HEK293 (cell line): Measurements from ENCODE around the gene ADAMTS10.

Experiments used
- CTCF ChIA-PET: fragments of 350-600 bp; formaldehyde crosslinking; extraction: SDS; loops from one replicate; lab custom pipeline; 2021; ENCODE audit warnings: antibody characterized with exemption; lab: Yijun Ruan, JAX
- POLR2A ChIA-PET: fragments of 300-600 bp; formaldehyde crosslinking; extraction: SDS; loops from one replicate; lab custom pipeline; 2020; ENCODE audit warnings: antibody characterized with exemption, inconsistent platforms; lab: Yijun Ruan, JAX
- H3K27ac ChIP-seq: fragments of 200-500 bp; sonication (Bioruptor generic); 2 replicates; pipeline ENCODE4 v1.5.1; 2014; ENCODE audit warnings: low read depth, low read length, control low read depth, inconsistent platforms; ENCODE audit errors: extremely low read depth
- H3K36me3 ChIP-seq, 2 experiments: fragments of 200-500 bp in 1 of 2; sonication (Bioruptor generic) in 1 of 2; 1 replicate in 1 of 2; 2 replicates in 1 of 2; pipeline ENCODE4 v1.5.1; 2014 to 2017; ENCODE audit warnings: inconsistent platforms in 2 of 2, low read length in 2 of 2; ENCODE audit not compliant: control insufficient read depth in 2 of 2, insufficient read depth in 1 of 2
- H3K4me1 ChIP-seq: fragments of 200-500 bp; sonication (Bioruptor generic); 2 replicates; pipeline ENCODE4 v1.5.1; 2014; ENCODE audit warnings: mild to moderate bottlenecking, low read length, inconsistent platforms; ENCODE audit not compliant: control insufficient read depth, insufficient read depth
- H3K4me3 ChIP-seq: 2 replicates; pipeline ENCODE4 v1.5.1; 2011; ENCODE audit warnings: low read depth, mild to moderate bottlenecking, control low read depth, low read length, moderate library complexity
- H3K9me3 ChIP-seq: fragments of 200-500 bp; sonication (Bioruptor generic); 2 replicates; pipeline ENCODE4 v1.5.1; 2014; ENCODE audit warnings: low read depth, low read length, inconsistent platforms; ENCODE audit not compliant: control insufficient read depth, insufficient read depth
- BCL11B ChIP-seq: fragments of 450-650 bp; formaldehyde crosslinking; IDR thresholded peaks from 2 replicates; pipeline ENCODE4 v1.5.1; 2016; ENCODE audit warnings: low read depth, missing biosample characterization, missing genetic modification characterization
- PRDM6 ChIP-seq: fragments of 450-650 bp; formaldehyde crosslinking; IDR thresholded peaks from 2 replicates; pipeline ENCODE4 v1.5.1; 2017; ENCODE audit warnings: missing biosample characterization, missing genetic modification characterization
- ZBTB48 ChIP-seq: fragments of 450-650 bp; formaldehyde crosslinking; IDR thresholded peaks from 2 replicates; pipeline ENCODE4 v1.5.1; 2016; ENCODE audit warnings: missing biosample characterization, missing genetic modification characterization
- ZNF114 ChIP-seq: fragments of 450-650 bp; formaldehyde crosslinking; IDR thresholded peaks from 2 replicates; pipeline ENCODE4 v1.5.0; 2017; ENCODE audit warnings: missing biosample characterization, missing genetic modification characterization
- ZNF121 ChIP-seq: fragments of 450-650 bp; formaldehyde crosslinking; IDR thresholded peaks from 2 replicates; pipeline ENCODE4 v1.5.1; 2016; ENCODE audit warnings: missing biosample characterization, missing genetic modification characterization
- ZNF138 ChIP-seq: fragments of 450-650 bp; formaldehyde crosslinking; IDR thresholded peaks from 2 replicates; pipeline ENCODE4 v1.5.1; 2016; ENCODE audit warnings: missing biosample characterization, missing genetic modification characterization, borderline replicate concordance
- ZNF155 ChIP-seq: fragments of 450-650 bp; formaldehyde crosslinking; IDR thresholded peaks from 2 replicates; pipeline ENCODE4 v1.5.1; 2016; ENCODE audit warnings: missing biosample characterization, missing genetic modification characterization
- ZNF157 ChIP-seq: fragments of 450-650 bp; formaldehyde crosslinking; IDR thresholded peaks from 2 replicates; pipeline ENCODE4 v1.5.1; 2016; ENCODE audit warnings: missing biosample characterization, missing genetic modification characterization
- ZNF169 ChIP-seq: fragments of 450-650 bp; formaldehyde crosslinking; IDR thresholded peaks from 2 replicates; pipeline ENCODE4 v1.5.1; 2016; ENCODE audit warnings: missing biosample characterization, missing genetic modification characterization
- ZNF211 ChIP-seq: fragments of 450-650 bp; formaldehyde crosslinking; IDR thresholded peaks from 2 replicates; pipeline ENCODE4 v1.5.1; 2016; ENCODE audit warnings: low read depth, missing biosample characterization, missing genetic modification characterization
- ZNF248 ChIP-seq: fragments of 450-650 bp; formaldehyde crosslinking; IDR thresholded peaks from 2 replicates; pipeline ENCODE4 v1.5.1; 2017; ENCODE audit warnings: missing biosample characterization, missing genetic modification characterization
- ZNF311 ChIP-seq: fragments of 450-650 bp; formaldehyde crosslinking; IDR thresholded peaks from 2 replicates; pipeline ENCODE4 v1.5.1; 2017; ENCODE audit warnings: missing biosample characterization, missing genetic modification characterization, borderline replicate concordance
- ZNF362 ChIP-seq: fragments of 450-650 bp; formaldehyde crosslinking; IDR thresholded peaks from 2 replicates; pipeline ENCODE4 v1.5.1; 2016; ENCODE audit warnings: missing biosample characterization, missing genetic modification characterization
- ZNF501 ChIP-seq: fragments of 450-650 bp; formaldehyde crosslinking; IDR thresholded peaks from 2 replicates; pipeline ENCODE4 v1.5.1; 2016; ENCODE audit warnings: missing biosample characterization, missing genetic modification characterization
- ZNF560 ChIP-seq: fragments of 450-650 bp; formaldehyde crosslinking; IDR thresholded peaks from 2 replicates; pipeline ENCODE4 v1.5.1; 2017; ENCODE audit warnings: missing biosample characterization, missing genetic modification characterization, borderline replicate concordance
- ZNF585B ChIP-seq: fragments of 450-650 bp; formaldehyde crosslinking; IDR thresholded peaks from 2 replicates; pipeline ENCODE4 v1.5.1; 2016; ENCODE audit warnings: missing biosample characterization, missing genetic modification characterization
- ZNF677 ChIP-seq: fragments of 450-650 bp; IDR thresholded peaks from 2 replicates; pipeline ENCODE4 v1.5.0; 2018; ENCODE audit warnings: missing biosample characterization, mild to moderate bottlenecking, missing genetic modification characterization, moderate library complexity
- ZNF692 ChIP-seq: fragments of 450-650 bp; formaldehyde crosslinking; IDR thresholded peaks from 2 replicates; pipeline ENCODE4 v1.5.1; 2016; ENCODE audit warnings: missing biosample characterization, missing genetic modification characterization
- ZNF707 ChIP-seq: fragments of 450-650 bp; formaldehyde crosslinking; IDR thresholded peaks from 2 replicates; pipeline ENCODE4 v1.5.1; 2016; ENCODE audit warnings: missing biosample characterization, missing genetic modification characterization
- ZNF776 ChIP-seq: fragments of 450-650 bp; formaldehyde crosslinking; IDR thresholded peaks from 2 replicates; pipeline ENCODE4 v1.5.0; 2017; ENCODE audit warnings: missing biosample characterization, missing genetic modification characterization, borderline replicate concordance
- ZNF777 ChIP-seq: fragments of 450-650 bp; formaldehyde crosslinking; IDR thresholded peaks from 2 replicates; pipeline ENCODE4 v1.5.1; 2017; ENCODE audit warnings: missing biosample characterization, missing genetic modification characterization, borderline replicate concordance
- TF ChIP-seq, protein P1 (sequence below): fragments of 450-650 bp; formaldehyde crosslinking; IDR thresholded peaks from 2 replicates; pipeline ENCODE4 v1.5.1; 2016; ENCODE audit warnings: missing biosample characterization, missing genetic modification characterization
- TF ChIP-seq, protein P2 (sequence below): fragments of 450-650 bp; formaldehyde crosslinking; optimal IDR thresholded peaks from 2 replicates; pipeline ENCODE3; 2016; ENCODE audit warnings: missing biosample characterization, mild to moderate bottlenecking, missing genetic modification characterization

Gene ADAMTS10

GRCh38 chr19:8578642-8579265, 31.8 kb downstream of the ADAMTS10 start (continued):
- no peak for TF ChIP-seq ZNF777 (tag by site-specific recombination)
- TF ChIP-seq, protein P1, sequence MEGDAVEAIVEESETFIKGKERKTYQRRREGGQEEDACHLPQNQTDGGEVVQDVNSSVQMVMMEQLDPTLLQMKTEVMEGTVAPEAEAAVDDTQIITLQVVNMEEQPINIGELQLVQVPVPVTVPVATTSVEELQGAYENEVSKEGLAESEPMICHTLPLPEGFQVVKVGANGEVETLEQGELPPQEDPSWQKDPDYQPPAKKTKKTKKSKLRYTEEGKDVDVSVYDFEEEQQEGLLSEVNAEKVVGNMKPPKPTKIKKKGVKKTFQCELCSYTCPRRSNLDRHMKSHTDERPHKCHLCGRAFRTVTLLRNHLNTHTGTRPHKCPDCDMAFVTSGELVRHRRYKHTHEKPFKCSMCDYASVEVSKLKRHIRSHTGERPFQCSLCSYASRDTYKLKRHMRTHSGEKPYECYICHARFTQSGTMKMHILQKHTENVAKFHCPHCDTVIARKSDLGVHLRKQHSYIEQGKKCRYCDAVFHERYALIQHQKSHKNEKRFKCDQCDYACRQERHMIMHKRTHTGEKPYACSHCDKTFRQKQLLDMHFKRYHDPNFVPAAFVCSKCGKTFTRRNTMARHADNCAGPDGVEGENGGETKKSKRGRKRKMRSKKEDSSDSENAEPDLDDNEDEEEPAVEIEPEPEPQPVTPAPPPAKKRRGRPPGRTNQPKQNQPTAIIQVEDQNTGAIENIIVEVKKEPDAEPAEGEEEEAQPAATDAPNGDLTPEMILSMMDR (tag by site-specific recombination) = peak; percentile 50; the same call in 1 of the 2 replicates
- no peak for TF ChIP-seq ZNF501 (tag by site-specific recombination)
- no peak for TF ChIP-seq ZNF585B (tag by site-specific recombination)
- TF ChIP-seq ZNF157 = no peak
- TF ChIP-seq ZNF776 = no peak
- no peak for TF ChIP-seq ZBTB48 (tag by site-specific recombination)
- no peak for TF ChIP-seq ZNF138
- no peak for TF ChIP-seq PRDM6 (tag by site-specific recombination)
- no peak for TF ChIP-seq ZNF560 (tag by site-specific recombination)
- no peak for TF ChIP-seq ZNF692 (tag by site-specific recombination)
- TF ChIP-seq ZNF169 (tag by site-specific recombination) = no peak
- TF ChIP-seq ZNF707 (tag by site-specific recombination) = no peak
- TF ChIP-seq ZNF121 = no peak
- TF ChIP-seq ZNF362 (tag by site-specific recombination) = no peak
- TF ChIP-seq ZNF155 (tag by site-specific recombination) = no peak
- TF ChIP-seq ZNF211 (tag by site-specific recombination) = no peak

- ChIA-PET CTCF (interaction anchor here (0.6 to 6.5 kb wide), 14 partner anchors 8 to 427 kb away, joined by 3 to 60 read pairs (median 4); no protein-coding TSS in a partner anchor), POLR2A (no interaction called here)
Observed at GRCh38 chr19:8577741-8578140, 32.8 kb downstream of the ADAMTS10 start.

More at GRCh38 chr19:8577741-8578140, 32.8 kb downstream of the ADAMTS10 start:
- no peaks in the 10 kb centered on the region for H3K4me1 ChIP-seq
- TF ChIP-seq ZNF677 = no peak
- TF ChIP-seq ZNF114 (tag by site-specific recombination) = no peak
- TF ChIP-seq ZNF311 (tag by site-specific recombination) = no peak
- TF ChIP-seq BCL11B = no peak
- no peak for TF ChIP-seq ZNF248
- TF ChIP-seq ZNF155 (tag by site-specific recombination) = no peak
- TF ChIP-seq, protein P2, sequence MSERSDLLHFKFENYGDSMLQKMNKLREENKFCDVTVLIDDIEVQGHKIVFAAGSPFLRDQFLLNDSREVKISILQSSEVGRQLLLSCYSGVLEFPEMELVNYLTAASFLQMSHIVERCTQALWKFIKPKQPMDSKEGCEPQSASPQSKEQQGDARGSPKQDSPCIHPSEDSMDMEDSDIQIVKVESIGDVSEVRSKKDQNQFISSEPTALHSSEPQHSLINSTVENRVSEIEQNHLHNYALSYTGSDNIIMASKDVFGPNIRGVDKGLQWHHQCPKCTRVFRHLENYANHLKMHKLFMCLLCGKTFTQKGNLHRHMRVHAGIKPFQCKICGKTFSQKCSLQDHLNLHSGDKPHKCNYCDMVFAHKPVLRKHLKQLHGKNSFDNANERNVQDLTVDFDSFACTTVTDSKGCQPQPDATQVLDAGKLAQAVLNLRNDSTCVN (tag by site-specific recombination) = no peak
- TF ChIP-seq, all 188 proteins: peak for 0
- H3K9me3 ChIP-seq = no peaks in the 10 kb centered on the region
- no peaks in the 10 kb centered on the region for H3K36me3 ChIP-seq
- no peak overlapping the region for H3K4me3 ChIP-seq
- no peak overlapping the region for H3K27ac ChIP-seq
